Cardiac muscle cell (in vitro differentiated cells and primary cell): ENCODE data around the gene TREM1. TPM values are rescaled to one million over a fixed set of nuclear protein-coding genes. Genes with fewer than 3 reads are reported as not detected.
"Not testable (repeated sequence)": the region's sequence is repeated elsewhere in the genome, so short reads cannot be mapped to it uniquely, and the experiment has no call there.

Source experiments
- DNase-seq, 2 donors: peaks; one replicate each; pipeline versions ENCODE4 v3.0.0 to v3.0.0-alpha.2; 2010 to 2017; ENCODE audit warnings: low read depth in 1 of 2, low spot score in 1 of 2
- H3K27ac ChIP-seq: fragments of 200-600 bp; sonication (generic); 2 replicates; pipeline ENCODE4 v1.5.1; 2016
- H3K27me3 ChIP-seq: fragments of 200-600 bp; sonication (generic); 2 replicates; pipeline ENCODE4 v1.6.0; 2016; ENCODE audit warnings: control low read depth
- H3K36me3 ChIP-seq: fragments of 200-600 bp; sonication (generic); 2 replicates; pipeline ENCODE4 v1.5.1; 2016; ENCODE audit warnings: control low read depth
- H3K4me1 ChIP-seq: fragments of 200-600 bp; sonication (generic); 2 replicates; pipeline ENCODE4 v1.8.1; 2017; ENCODE audit warnings: low read depth, mild to moderate bottlenecking, mixed run types
- H3K4me3 ChIP-seq: fragments of 200-600 bp; sonication (generic); 2 replicates; pipeline ENCODE4 v1.5.1; 2016; ENCODE audit warnings: mild to moderate bottlenecking
- H3K9me3 ChIP-seq: fragments of 200-600 bp; sonication (generic); 2 replicates; pipeline ENCODE4 v1.5.1; 2017; ENCODE audit warnings: low read depth, mild to moderate bottlenecking, control low read depth
- CTCF ChIP-seq: IDR thresholded peaks from 2 replicates; pipeline ENCODE4 v1.5.1; 2012; ENCODE audit warnings: low read depth, mild to moderate bottlenecking, low read length
- polyA plus RNA-seq: library from polyadenylated mRNA; unstranded; fragments of >200 nt; fragmentation: Nextera tagmentation; extraction: Ambion mirVana; gene quantifications from 2 replicates; pipeline ENCODE4 v1.2.1, GENCODE V29; 2016
- total RNA-seq: library from RNA; depleted of rRNA; stranded (reverse); fragments of >200 nt; gene quantifications from 2 replicates; pipeline ENCODE4 v1.2.3, GENCODE V29; 2016

Gene TREM1
- total and polyA plus RNA-seq, 2 experiments from 2014 or later = not detected

- Histone ChIP-seq H3K27me3 (peaks cover 6% of the 10 kb centered on the region), H3K27ac (no peak overlapping the region), H3K4me3 (no peak overlapping the region), H3K9me3 (no peaks in the 10 kb centered on the region), H3K36me3 (no peaks in the 10 kb centered on the region), H3K4me1 (no peaks in the 10 kb centered on the region)
- no peak for DNase-seq
- no peak for TF ChIP-seq CTCF
Observed at GRCh38 chr6:41247882-41248705, 38.4 kb downstream of the TREM1 start.

DNA sequence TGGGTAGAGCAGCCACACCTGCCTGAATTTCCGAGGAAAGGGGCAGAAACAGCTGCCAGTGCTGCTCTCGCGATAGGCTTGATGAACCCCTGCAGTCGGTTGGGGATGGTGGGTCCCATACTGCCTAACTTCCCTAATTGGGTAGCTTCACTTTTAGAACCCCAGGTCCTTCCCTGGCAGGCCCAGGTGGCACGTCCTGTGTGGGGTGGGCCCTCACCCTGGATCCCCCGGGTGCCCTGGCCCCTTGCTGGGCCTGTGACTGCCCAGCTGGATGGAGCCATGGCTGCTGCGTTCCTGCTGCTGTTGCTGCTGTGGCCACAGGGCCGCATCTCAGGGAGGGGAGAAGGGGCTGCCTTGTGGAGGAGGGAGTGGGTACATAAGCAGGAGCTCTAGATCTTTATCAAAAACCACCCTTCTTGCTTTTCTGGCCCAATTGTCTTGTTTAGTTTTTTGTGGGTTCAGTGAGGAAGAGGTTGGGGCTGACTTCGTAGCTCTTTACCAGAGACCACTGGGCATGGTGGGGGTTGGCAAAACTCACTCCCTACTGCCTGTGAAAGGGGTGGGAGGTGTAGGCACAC lies 39.1 kb downstream of the TREM1 start:
- TF ChIP-seq CTCF = no peak
- H3K4me3 ChIP-seq = no peak overlapping the region
- H3K9me3 ChIP-seq = no peaks in the 10 kb centered on the region
- H3K4me1 ChIP-seq = no peaks in the 10 kb centered on the region
- no peak overlapping the region for H3K27ac ChIP-seq
- no peak for DNase-seq
- no peaks in the 10 kb centered on the region for H3K27me3 ChIP-seq
- no peaks in the 10 kb centered on the region for H3K36me3 ChIP-seq

DNA sequence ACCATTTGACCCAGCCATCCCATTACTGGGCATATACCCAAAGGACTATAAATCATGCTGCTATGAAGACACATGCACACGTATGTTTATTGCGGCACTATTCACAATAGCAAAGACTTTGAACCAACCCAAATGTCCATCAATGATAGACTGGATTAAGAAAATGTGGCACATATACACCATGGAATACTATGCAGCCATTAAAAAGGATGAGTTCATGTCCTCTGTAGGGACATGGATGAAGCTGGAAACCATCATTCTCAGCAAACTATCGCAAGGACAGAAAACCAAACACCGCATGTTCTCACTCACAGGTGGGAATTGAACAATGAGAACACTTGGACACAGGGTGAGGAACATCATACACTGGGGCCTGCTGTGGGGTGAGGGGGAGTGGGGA lies 40.0 kb downstream of the TREM1 start:
- H3K4me1 ChIP-seq, H3K27ac ChIP-seq, H3K27me3 ChIP-seq, H3K9me3 ChIP-seq, DNase-seq, H3K4me3 ChIP-seq, H3K36me3 ChIP-seq: not testable (repeated sequence)

GRCh38 chr6:41239467-41240159 lies 46.9 kb downstream of the TREM1 start:
- Histone ChIP-seq H3K9me3 (no peaks in the 10 kb centered on the region), H3K27me3 (peaks cover 29% of the 10 kb centered on the region), H3K27ac (no peak overlapping the region), H3K36me3 (no peaks in the 10 kb centered on the region), H3K4me1 (no peaks in the 10 kb centered on the region), H3K4me3 (no peak overlapping the region)
- DNase-seq = peak in 1 of 2 donors; percentile 46
- TF ChIP-seq CTCF = no peak

GRCh38 chr6:41237128-41237527 lies 49.4 kb downstream of the TREM1 start:
- H3K36me3 ChIP-seq = no peaks in the 10 kb centered on the region
- no peak for DNase-seq
- H3K4me1 ChIP-seq = no peaks in the 10 kb centered on the region
- TF ChIP-seq CTCF = no peak
- no peak overlapping the region for H3K27ac ChIP-seq
- H3K27me3 ChIP-seq = peaks cover 29% of the 10 kb centered on the region
- no peak overlapping the region for H3K4me3 ChIP-seq
- H3K9me3 ChIP-seq = no peaks in the 10 kb centered on the region

DNA sequence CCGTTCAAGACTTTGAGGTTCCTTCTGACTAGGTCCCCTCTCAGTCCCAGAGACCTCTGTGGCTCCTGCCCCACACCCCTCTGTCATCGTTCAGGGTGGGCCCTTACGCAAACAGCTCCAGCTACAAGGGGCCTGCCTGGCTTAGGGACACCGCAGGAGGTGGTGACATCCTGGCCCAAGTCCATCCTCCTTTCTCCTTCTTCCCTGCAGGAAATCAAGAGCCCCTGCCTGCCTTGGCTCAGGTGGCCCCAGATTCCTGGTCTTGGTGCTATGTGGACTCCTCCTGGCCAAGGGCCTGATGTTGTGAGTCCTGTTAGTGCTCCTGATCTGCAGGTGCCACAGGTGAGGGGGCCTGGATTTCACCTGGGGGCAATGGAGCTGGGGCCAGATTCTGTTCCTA lies 50.2 kb downstream of the TREM1 start:
- Histone ChIP-seq H3K9me3 (no peaks in the 10 kb centered on the region), H3K36me3 (no peaks in the 10 kb centered on the region), H3K27me3 (peaks cover 27% of the 10 kb centered on the region), H3K27ac (no peak overlapping the region), H3K4me1 (no peaks in the 10 kb centered on the region), H3K4me3 (no peak overlapping the region)
- TF ChIP-seq CTCF = no peak
- no peak for DNase-seq
